ENCODE measurements around the gene MSI2. TPM values are rescaled to one million over a fixed set of nuclear protein-coding genes. Genes with fewer than 3 reads are reported as not detected.

The MSI2 gene
- total and polyA plus RNA-seq, 2 donors (not counting 3 experiments of a cell fraction or from before 2014, with no cell fraction given) = 20.9 to 59.3 TPM

- CTCF ChIA-PET = no interaction called here
- H3K27me3 ChIP-seq (ENCODE audit: control insufficient read depth in 2 of 2, insufficient read depth in 2 of 2, low read length in 2 of 2) = no peaks in the 10 kb centered on the region
- H3K4me2 ChIP-seq (ENCODE audit: insufficient read depth, low read length) = no peak overlapping the region
- peaks cover 15% of the 10 kb centered on the region for H3K4me1 ChIP-seq (ENCODE audit: control insufficient read depth, extremely low read depth, insufficient read depth, low read length)
- no peaks in the 10 kb centered on the region for H3K9me3 ChIP-seq (replicated peaks; ENCODE audit: control insufficient read depth, insufficient read depth, low read length)
- intact Hi-C loops (cut with micrococcal nuclease) (no loop called here), dilution Hi-C loops (cut with MboI; ENCODE audit: extremely low pct_ligation_motif_present, low sequenced_read_pairs) (no loop called here)
- H3K9me1 ChIP-seq (replicated peaks; ENCODE audit: control insufficient read depth, extremely low read depth, insufficient read depth, low read length) = no peaks in the 10 kb centered on the region
- H3K4me3 ChIP-seq (replicated peaks in 1 of 3; ENCODE audit: insufficient read depth in 1 of 3, low read depth in 1 of 3, low read length in 3 of 3) = no peak overlapping the region
- POLR2A ChIA-PET = no interaction called here
- H3K79me2 ChIP-seq (ENCODE audit: control insufficient read depth, insufficient read depth, low read length) = no peaks in the 10 kb centered on the region
- FAIRE-seq (no peak), DNase-seq (ENCODE audit: low read depth, low spot score) (no peak)
- no peak overlapping the region for H3K27ac ChIP-seq (ENCODE audit: insufficient read depth, low read depth, low read length)
- no peak overlapping the region for H3K9ac ChIP-seq (replicated peaks; ENCODE audit: extremely low read depth, insufficient read depth, low read length)
- BruUV-seq (replicated peaks) = no TSS peak
- H3K36me3 ChIP-seq (ENCODE audit: control insufficient read depth in 2 of 2, extremely low read depth in 1 of 2, insufficient read depth in 2 of 2, low read length in 2 of 2) = no peaks in the 10 kb centered on the region
- H4K20me1 ChIP-seq (replicated peaks; ENCODE audit: control insufficient read depth, extremely low read depth, insufficient read depth, low read length) = no peaks in the 10 kb centered on the region
- TF ChIP-seq MAX (IDR thresholded peaks at IDR 0.05; ENCODE audit: insufficient read depth, insufficient read length) (no peak), EZH2 (IDR thresholded peaks at IDR 0.05; ENCODE audit: borderline replicate concordance, low read depth, low read length, severe bottlenecking) (no peak), POLR2A (IDR thresholded peaks at IDR 0.05; ENCODE audit: low read depth, low read length) (no peak), JUN (IDR thresholded peaks at IDR 0.05; ENCODE audit: borderline replicate concordance, insufficient read depth, insufficient read length, low read depth) (no peak)
- H2AFZ ChIP-seq (ENCODE audit: low read depth, low read length) = no peak overlapping the region
These were observed 103.9 kb downstream of the MSI2 start for GRCh38 chr17:57360266-57360665.

GRCh38 chr17:57362797-57363556 lies 106.7 kb downstream of the MSI2 start:
- BruUV-seq (replicated peaks) = no TSS peak
- Histone ChIP-seq H3K9ac (replicated peaks; ENCODE audit: extremely low read depth, insufficient read depth, low read length) (no peak overlapping the region), H3K9me1 (replicated peaks; ENCODE audit: control insufficient read depth, extremely low read depth, insufficient read depth, low read length) (no peaks in the 10 kb centered on the region), H3K9me3 (replicated peaks; ENCODE audit: control insufficient read depth, insufficient read depth, low read length) (no peaks in the 10 kb centered on the region), H3K27ac (ENCODE audit: insufficient read depth, low read depth, low read length) (no peak overlapping the region), H3K36me3 (ENCODE audit: control insufficient read depth in 2 of 2, extremely low read depth in 1 of 2, insufficient read depth in 2 of 2, low read length in 2 of 2) (no peaks in the 10 kb centered on the region), H3K79me2 (ENCODE audit: control insufficient read depth, insufficient read depth, low read length) (no peaks in the 10 kb centered on the region), H2AFZ (ENCODE audit: low read depth, low read length) (no peak overlapping the region), H3K27me3 (ENCODE audit: control insufficient read depth in 2 of 2, insufficient read depth in 2 of 2, low read length in 2 of 2) (no peaks in the 10 kb centered on the region), H3K4me2 (ENCODE audit: insufficient read depth, low read length) (no peak overlapping the region), H4K20me1 (replicated peaks; ENCODE audit: control insufficient read depth, extremely low read depth, insufficient read depth, low read length) (no peaks in the 10 kb centered on the region), H3K4me1 (ENCODE audit: control insufficient read depth, extremely low read depth, insufficient read depth, low read length) (peaks cover 10% of the 10 kb centered on the region), H3K4me3 (replicated peaks in 1 of 3; ENCODE audit: insufficient read depth in 1 of 3, low read depth in 1 of 3, low read length in 3 of 3) (no peak overlapping the region)
- dilution Hi-C loops (cut with MboI; ENCODE audit: extremely low pct_ligation_motif_present, low sequenced_read_pairs) (no loop called here), intact Hi-C loops (cut with micrococcal nuclease) (no loop called here)
- DNase-seq (ENCODE audit: low read depth, low spot score) (no peak), FAIRE-seq (no peak)
- CTCF ChIA-PET = interaction anchor here (1.1 kb wide), 1 partner anchor 153 kb away, joined by 3 read pairs; no protein-coding TSS in a partner anchor
- POLR2A ChIA-PET = no interaction called here
- TF ChIP-seq FOS (IDR thresholded peaks at IDR 0.05; ENCODE audit: borderline replicate concordance, insufficient read depth, low read length) = no peak
- TF ChIP-seq POLR2A (IDR thresholded peaks at IDR 0.05; ENCODE audit: low read depth, low read length) = no peak
- TF ChIP-seq MAX (IDR thresholded peaks at IDR 0.05; ENCODE audit: insufficient read depth, insufficient read length) = no peak

Data from endothelial cell of umbilical vein (primary cell).